CD14-positive monocyte (primary cell): ENCODE results near the gene DRAM2. TPM values are rescaled to one million over a fixed set of nuclear protein-coding genes. Genes with fewer than 3 reads are reported as not detected.

Experiments
- DNase-seq, 3 donors: peaks; one replicate each; pipeline ENCODE4 v3.0.0-alpha.2; 2011 to 2022
- H2AFZ ChIP-seq: 2 replicates; pipeline ENCODE4 v1.6.0; 2012; ENCODE audit warnings: mild to moderate bottlenecking, low read depth, low read length, inconsistent platforms; ENCODE audit not compliant: insufficient read depth, poor library complexity, severe bottlenecking
- H3K27ac ChIP-seq, 2 donors: 1 replicate in 1 of 2; 2 replicates in 1 of 2; pipeline ENCODE4 v1.5.1; 2012 to 2013; ENCODE audit warnings: low read length in 2 of 2, control low read depth in 1 of 2, inconsistent platforms in 1 of 2, low read depth in 1 of 2, mild to moderate bottlenecking in 1 of 2
- H3K27me3 ChIP-seq, 2 donors: one replicate each; pipeline versions ENCODE4 v1.6.0 to v1.6.1; 2011 to 2013; ENCODE audit warnings: low read length in 2 of 2; ENCODE audit not compliant: control insufficient read depth in 2 of 2, insufficient read depth in 2 of 2
- H3K36me3 ChIP-seq, 2 donors: replicated peaks in 1 of 2; 1 replicate in 1 of 2; 2 replicates in 1 of 2; pipeline versions ENCODE4 v1.5.1 to v1.6.1; 2012 to 2013; ENCODE audit warnings: low read length in 2 of 2, control low read depth in 1 of 2, inconsistent platforms in 1 of 2, mild to moderate bottlenecking in 1 of 2; ENCODE audit not compliant: insufficient read depth in 2 of 2, control insufficient read depth in 1 of 2
- H3K4me1 ChIP-seq, 2 donors: 1 replicate in 1 of 2; 2 replicates in 1 of 2; pipeline versions ENCODE4 v1.5.1 to v1.6.1; 2012 to 2013; ENCODE audit warnings: low read length in 2 of 2, control low read depth in 1 of 2, inconsistent platforms in 1 of 2, mild to moderate bottlenecking in 1 of 2, moderate library complexity in 1 of 2; ENCODE audit not compliant: insufficient read depth in 2 of 2, control insufficient read depth in 1 of 2
- H3K4me2 ChIP-seq: replicated peaks from 2 replicates; pipeline ENCODE3; 2012; ENCODE audit warnings: low read length, moderate library complexity, mild to moderate bottlenecking; ENCODE audit not compliant: poor library complexity, severe bottlenecking; ENCODE audit errors: extremely low read depth
- H3K4me3 ChIP-seq, 3 experiments: fragments of 200-600 bp in 1 of 3; sonication (generic) in 1 of 3; replicated peaks in 1 of 3; 1 replicate in 2 of 3; 2 replicates in 1 of 3; pipeline ENCODE4 v1.5.1; 2011 to 2013; ENCODE audit warnings: low read length in 3 of 3, mild to moderate bottlenecking in 3 of 3, control low read depth in 2 of 3, low read depth in 2 of 3, inconsistent platforms in 1 of 3, moderate library complexity in 1 of 3
- H3K79me2 ChIP-seq: 2 replicates; pipeline ENCODE4 v1.6.0; 2012; ENCODE audit warnings: mild to moderate bottlenecking, control low read depth, inconsistent platforms, low read length, moderate library complexity; ENCODE audit not compliant: insufficient read depth
- H3K9ac ChIP-seq: 2 replicates; pipeline ENCODE4 v1.6.0; 2017; ENCODE audit warnings: low read length, mild to moderate bottlenecking; ENCODE audit not compliant: insufficient read depth, poor library complexity, severe bottlenecking
- H3K9me3 ChIP-seq, 2 donors: replicated peaks in 1 of 2; 1 replicate in 1 of 2; 2 replicates in 1 of 2; pipeline versions ENCODE4 v1.5.1 to v1.6.1; 2012 to 2013; ENCODE audit warnings: low read length in 2 of 2, control low read depth in 1 of 2; ENCODE audit not compliant: control insufficient read depth in 1 of 2, insufficient read depth in 1 of 2
- H4K20me1 ChIP-seq: 2 replicates; pipeline ENCODE4 v1.6.0; 2012; ENCODE audit warnings: mild to moderate bottlenecking, low read length, control low read depth, moderate library complexity; ENCODE audit not compliant: insufficient read depth
- H3K27ac Mint-ChIP-seq, 7 donors: one replicate each; pipeline ENCODE4 v1.8.0; 2020; ENCODE audit warnings: mild to moderate bottlenecking in 7 of 7, mixed read lengths in 7 of 7, moderate library complexity in 6 of 7, inconsistent platforms in 2 of 7
- H3K27me3 Mint-ChIP-seq, 3 donors: one replicate each; pipeline ENCODE4 v1.8.0; 2021 to 2022; ENCODE audit warnings: low read depth in 3 of 3, mild to moderate bottlenecking in 3 of 3, mixed read lengths in 3 of 3, moderate library complexity in 3 of 3, inconsistent platforms in 1 of 3
- H3K36me3 Mint-ChIP-seq, 2 donors: one replicate each; pipeline ENCODE4 v1.8.0; 2020; ENCODE audit warnings: mixed read lengths in 2 of 2, inconsistent platforms in 1 of 2, mild to moderate bottlenecking in 1 of 2
- H3K4me1 Mint-ChIP-seq: one replicate; pipeline ENCODE4 v1.8.0; 2020; ENCODE audit warnings: mild to moderate bottlenecking, mixed read lengths
- H3K4me3 Mint-ChIP-seq, 2 donors: one replicate each; pipeline ENCODE4 v1.8.0; 2020; ENCODE audit warnings: mild to moderate bottlenecking in 2 of 2, mixed read lengths in 2 of 2, moderate library complexity in 1 of 2
- H3K9me3 Mint-ChIP-seq, 7 donors: one replicate each; pipeline ENCODE4 v1.8.0; 2020 to 2022; ENCODE audit warnings: mixed read lengths in 7 of 7, mild to moderate bottlenecking in 6 of 7, moderate library complexity in 6 of 7, inconsistent platforms in 2 of 7
- WGBS: methylation state at CpG from one replicate; pipeline ENCODE4 v1.1.5; 2013; ENCODE audit warnings: missing lambda C conversion rate; ENCODE audit not compliant: insufficient coverage; 5-methylcytosine and 5-hydroxymethylcytosine counted together
- intact Hi-C, 2 donors: fragments of 100-400 bp; cut with micrococcal nuclease; formaldehyde crosslinking; loops; one replicate each; pipeline versions ENCODE4 v1.15.0 to v1.15.1; 2023
- polyA minus RNA-seq: library from RNA; depleted of rRNA, polyadenylated mRNA; stranded (reverse); fragments of >200 nt; gene quantifications from 2 replicates; pipeline ENCODE4 v1.2.3, GENCODE V29; 2012
- polyA plus RNA-seq, 3 donors: library from polyadenylated mRNA; depleted of rRNA in 1 of 3; unstranded in 2 of 3; stranded (reverse) in 1 of 3; fragments of 300-500 nt in 2 of 3; fragments of >200 nt in 1 of 3; fragmentation: Illumina TruSeq in 2 of 3; gene quantifications; 1 replicate in 2 of 3; 2 replicates in 1 of 3; pipeline ENCODE4 v1.2.3, GENCODE V29; 2012 to 2021
- total RNA-seq, 12 experiments: library from RNA in 1 of 12; stranded (reverse) in 1 of 12; fragments of 120-200 nt in 1 of 12; gene quantifications; one replicate each; pipeline ENCODE4 v1.2.4 and lab custom pipeline; 2013 to 2026; ENCODE audit warnings: mixed read lengths in 6 of 12, inconsistent platforms in 1 of 12
- TF ChIP-seq, protein P1 (sequence below): fragments of 200-600 bp; IDR thresholded peaks from one replicate; pipeline ENCODE4 v1.8.0; 2022; ENCODE audit warnings: antibody characterized with exemption, mild to moderate bottlenecking

Gene DRAM2
- 128 TPM for total RNA-seq (2013)
- 100 to 1,000 TPM in 2 of 3 donors, 10 to 100 TPM in 1; 85.9 to 204 (median 190) TPM for polyA plus RNA-seq
- 38.4 and 66.3 TPM in 2 replicates for polyA minus RNA-seq
- total RNA-seq (lab: John Stamatoyannopoulos, UW): 14.4 to 96.0 (median 65.9) reads per million in 11 experiments

DNA sequence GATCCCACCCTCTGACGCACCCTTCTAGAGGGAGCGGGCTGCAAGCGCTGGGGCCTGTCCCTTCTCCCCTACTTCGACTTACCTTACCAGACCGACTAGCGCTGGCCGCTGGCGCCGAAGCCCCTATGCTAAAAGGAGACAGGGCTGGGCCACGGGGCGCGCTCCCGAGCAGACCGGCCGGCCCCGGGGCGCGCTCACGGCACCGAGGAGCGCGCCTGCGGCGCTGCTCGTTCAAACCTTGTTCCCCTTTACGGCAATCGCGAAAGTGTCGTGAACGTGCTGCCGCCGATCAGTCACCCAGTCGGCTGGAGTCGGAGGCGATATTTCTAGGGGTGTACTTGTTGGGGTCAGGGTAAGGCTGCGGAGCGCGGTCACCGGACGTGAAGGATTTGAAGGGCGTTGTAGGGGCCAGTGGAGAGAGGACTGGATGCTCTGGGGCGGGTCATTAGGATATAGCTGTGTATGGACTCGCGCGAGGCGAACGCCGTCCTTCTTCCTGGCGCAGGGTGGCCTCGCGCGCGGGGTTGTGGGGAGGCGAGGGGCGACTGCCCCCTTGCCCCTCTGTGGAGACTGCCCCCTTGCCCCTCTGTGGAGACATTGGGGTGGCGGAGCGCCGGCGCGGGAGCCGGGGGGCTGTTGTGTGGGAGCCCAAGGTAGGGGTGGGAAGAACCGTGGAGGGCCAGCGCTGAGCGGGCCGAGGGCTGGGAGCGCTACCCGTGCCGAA lies at the start of gene DRAM2, which contains the start of gene CEPT1:
Gene DRAM2 (minus strand): TSS at position 138 of the 724 bp plus-strand sequence. CDS start 8,539 bp downstream, outside the sequence.
Gene CEPT1 (plus strand): TSS at position 268 of the 724 bp plus-strand sequence. CDS start 7,492 bp downstream, outside the sequence.
- TF ChIP-seq, protein P1, sequence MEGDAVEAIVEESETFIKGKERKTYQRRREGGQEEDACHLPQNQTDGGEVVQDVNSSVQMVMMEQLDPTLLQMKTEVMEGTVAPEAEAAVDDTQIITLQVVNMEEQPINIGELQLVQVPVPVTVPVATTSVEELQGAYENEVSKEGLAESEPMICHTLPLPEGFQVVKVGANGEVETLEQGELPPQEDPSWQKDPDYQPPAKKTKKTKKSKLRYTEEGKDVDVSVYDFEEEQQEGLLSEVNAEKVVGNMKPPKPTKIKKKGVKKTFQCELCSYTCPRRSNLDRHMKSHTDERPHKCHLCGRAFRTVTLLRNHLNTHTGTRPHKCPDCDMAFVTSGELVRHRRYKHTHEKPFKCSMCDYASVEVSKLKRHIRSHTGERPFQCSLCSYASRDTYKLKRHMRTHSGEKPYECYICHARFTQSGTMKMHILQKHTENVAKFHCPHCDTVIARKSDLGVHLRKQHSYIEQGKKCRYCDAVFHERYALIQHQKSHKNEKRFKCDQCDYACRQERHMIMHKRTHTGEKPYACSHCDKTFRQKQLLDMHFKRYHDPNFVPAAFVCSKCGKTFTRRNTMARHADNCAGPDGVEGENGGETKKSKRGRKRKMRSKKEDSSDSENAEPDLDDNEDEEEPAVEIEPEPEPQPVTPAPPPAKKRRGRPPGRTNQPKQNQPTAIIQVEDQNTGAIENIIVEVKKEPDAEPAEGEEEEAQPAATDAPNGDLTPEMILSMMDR: no peak
- peaks cover 56% of the 10 kb centered on the region for H3K4me1 Mint-ChIP-seq
- under 1% methylated on average over 66 of the region's 68 CpGs for WGBS
- H3K36me3 Mint-ChIP-seq: peaks cover 31 to 36% of the 10 kb centered on the region in 2 donors
- Histone ChIP-seq H3K4me1 (peaks cover 35 to 49% of the 10 kb centered on the region in 2 donors), H3K27me3 (no peaks in the 10 kb centered on the region), H3K9ac (peak within 1 kb of the TSS; percentile 90), H4K20me1 (peaks cover 45% of the 10 kb centered on the region), H3K4me3 (peak within 1 kb of the TSS; percentile 68 to 99 (median 92)), H3K36me3 (peaks cover 14 to 41% of the 10 kb centered on the region in 2 donors), H3K9me3 (no peaks in the 10 kb centered on the region), H3K27ac (peak within 1 kb of the TSS; percentile 77 to 91), H2AFZ (peak within 1 kb of the TSS; percentile 94), H3K4me2 (peak within 1 kb of the TSS; percentile 85), H3K79me2 (peaks cover 100% of the 10 kb centered on the region)
- peak within 1 kb of the TSS; percentile 95 to 99 (median 97) for H3K27ac Mint-ChIP-seq
- H3K27me3 Mint-ChIP-seq: peaks cover 0 to 1% (median 0%) of the 10 kb centered on the region in 3 donors
- intact Hi-C loops: loop anchor here (5.0 to 10.0 kb wide), 3 partner anchors 52 to 305 kb away; partner anchors contain the start of genes ATP5PB (in 1 of the 2) and WDR77 (in 1 of the 2)
- no peaks in the 10 kb centered on the region for H3K9me3 Mint-ChIP-seq
- peak; percentile 90 to 91 (median 90) for DNase-seq
- peak within 1 kb of the TSS; percentile 99 to 100 for H3K4me3 Mint-ChIP-seq

DNA sequence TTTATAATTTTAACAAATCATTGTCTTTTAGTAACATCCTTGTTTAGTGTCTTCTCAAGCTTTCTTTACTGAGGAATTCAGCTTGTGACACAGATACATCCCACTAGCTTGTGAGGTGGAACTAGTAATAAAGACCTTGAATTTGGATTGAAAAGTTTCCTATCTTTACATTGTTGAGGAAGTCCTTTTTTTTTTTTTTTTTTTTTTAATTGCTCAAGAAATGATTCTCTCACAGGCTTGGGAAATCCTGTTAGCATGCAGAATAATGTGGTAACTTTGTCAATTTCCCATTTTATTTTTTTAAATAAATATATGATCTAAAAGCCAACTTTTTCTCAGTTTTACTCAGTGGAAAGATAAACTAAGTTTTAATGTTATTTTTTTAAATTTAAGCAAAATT lies 44.8 kb upstream of the DRAM2 start:
- H3K9me3 ChIP-seq: no peaks in the 10 kb centered on the region
- H3K9ac ChIP-seq: no peak overlapping the region
- Mint-ChIP-seq H3K9me3 (no peaks in the 10 kb centered on the region), H3K4me1 (peaks cover 28% of the 10 kb centered on the region), H3K36me3 (peaks cover 78 to 88% of the 10 kb centered on the region in 2 donors), H3K27ac (peak overlapping the region in 6 of 7 donors; percentile 47 to 93 (median 84)), H3K27me3 (no peaks in the 10 kb centered on the region), H3K4me3 (no peak overlapping the region)
- H3K27ac ChIP-seq: peak overlapping the region in 1 of 2 donors; percentile 78
- H3K4me3 ChIP-seq: no peak overlapping the region
- peaks cover 60 to 85% of the 10 kb centered on the region in 2 donors for H3K36me3 ChIP-seq
- H2AFZ ChIP-seq: no peak overlapping the region
- H3K4me2 ChIP-seq: peak overlapping the region; percentile 6
- H3K27me3 ChIP-seq: no peaks in the 10 kb centered on the region
- intact Hi-C loops: no loop called here
- H3K4me1 ChIP-seq: peaks cover 34 to 45% of the 10 kb centered on the region in 2 donors
- peak; percentile 30 to 62 (median 58) for DNase-seq
- H3K79me2 ChIP-seq: no peaks in the 10 kb centered on the region
- TF ChIP-seq, protein P1: no peak
- H4K20me1 ChIP-seq: no peaks in the 10 kb centered on the region
